IMR-90 (cell line): ENCODE measurements around the gene USP33. TPM values are rescaled to one million over a fixed set of nuclear protein-coding genes. Genes with fewer than 3 reads are reported as not detected.

Source experiments
- ATAC-seq: fragments of 200-7000 bp; cut with Tn5 transposase; 2 replicates; pipeline ENCODE4 v1.9.1; 2020; ENCODE audit warnings: low read depth, mild to moderate bottlenecking, moderate library complexity
- BruUV-seq: library from RNA; stranded (reverse); fragments of 400-500 nt; replicated peaks from 2 replicates; lab custom pipeline; 2021; lab: Mats Ljungman, UMichigan
- CTCF ChIA-PET: fragments of 300-600 bp; formaldehyde crosslinking; extraction: SDS; loops from one replicate; lab custom pipeline; 2021; ENCODE audit warnings: antibody characterized with exemption; lab: Yijun Ruan, JAX
- POLR2A ChIA-PET: fragments of 300-600 bp; sonication (Branson Sonifier 250); formaldehyde crosslinking; loops from one replicate; lab custom pipeline; 2022; ENCODE audit warnings: antibody characterized with exemption; ENCODE audit not compliant: unreplicated experiment; lab: Charles Lee
- DNase-seq: peaks from one replicate; pipeline ENCODE4 v3.0.0; 2013
- H2AFZ ChIP-seq: replicated peaks from 2 replicates; pipeline ENCODE3; 2013; ENCODE audit warnings: low read length, mild to moderate bottlenecking; ENCODE audit not compliant: poor library complexity
- H2AK5ac ChIP-seq: 2 replicates; pipeline ENCODE4 v1.6.1; 2013; ENCODE audit warnings: low read depth, low read length, inconsistent platforms
- H2AK9ac ChIP-seq: replicated peaks from 2 replicates; pipeline ENCODE3; 2013; ENCODE audit warnings: mild to moderate bottlenecking, low read depth, low read length, moderate library complexity; ENCODE audit not compliant: poor library complexity
- H2BK120ac ChIP-seq: 2 replicates; pipeline ENCODE4 v1.6.1; 2013; ENCODE audit warnings: low read depth, low read length, inconsistent platforms
- H2BK15ac ChIP-seq: 3 replicates; pipeline ENCODE4 v1.6.1; 2013; ENCODE audit warnings: low read depth, low read length, inconsistent platforms
- H2BK20ac ChIP-seq: 2 replicates; pipeline ENCODE4 v1.6.1; 2013; ENCODE audit warnings: low read depth, mild to moderate bottlenecking, inconsistent platforms, low read length, moderate library complexity
- H2BK5ac ChIP-seq: 2 replicates; pipeline ENCODE4 v1.6.1; 2013; ENCODE audit warnings: mild to moderate bottlenecking, low read depth, low read length, inconsistent platforms; ENCODE audit not compliant: poor library complexity, severe bottlenecking
- H3K14ac ChIP-seq: replicated peaks from 2 replicates; pipeline ENCODE4 v1.6.1; 2013; ENCODE audit warnings: low read depth, low read length, inconsistent platforms
- H3K18ac ChIP-seq: 2 replicates; pipeline ENCODE4 v1.6.1; 2013; ENCODE audit warnings: low read depth, low read length, control low read depth
- H3K23ac ChIP-seq: 2 replicates; pipeline ENCODE4 v1.6.1; 2013; ENCODE audit warnings: low read depth, low read length, inconsistent platforms
- H3K27ac ChIP-seq: 2 replicates; pipeline ENCODE4 v1.5.1; 2013; ENCODE audit warnings: mild to moderate bottlenecking, control low read depth, low read length; ENCODE audit not compliant: insufficient read depth
- H3K27me3 ChIP-seq: 2 replicates; pipeline ENCODE4 v1.6.1; 2013; ENCODE audit warnings: low read length; ENCODE audit not compliant: control insufficient read depth, insufficient read depth
- H3K36me3 ChIP-seq: 2 replicates; pipeline ENCODE4 v1.6.1; 2013; ENCODE audit warnings: low read length, mixed read lengths; ENCODE audit not compliant: control insufficient read depth, insufficient read depth
- H3K4ac ChIP-seq: 2 replicates; pipeline ENCODE4 v1.6.1; 2013; ENCODE audit warnings: low read depth, low read length, inconsistent platforms
- H3K4me1 ChIP-seq: 2 replicates; pipeline ENCODE4 v1.6.1; 2013; ENCODE audit warnings: low read length, mixed read lengths; ENCODE audit not compliant: control insufficient read depth, insufficient read depth
- H3K4me2 ChIP-seq: 2 replicates; pipeline ENCODE4 v1.6.1; 2013; ENCODE audit warnings: low read depth, mild to moderate bottlenecking, control low read depth, low read length, moderate library complexity
- H3K4me3 ChIP-seq: 2 replicates; pipeline ENCODE4 v1.5.1; 2013; ENCODE audit warnings: low read depth, mild to moderate bottlenecking, control low read depth, low read length, moderate library complexity; ENCODE audit not compliant: insufficient read depth
- H3K56ac ChIP-seq: 2 replicates; pipeline ENCODE4 v1.6.1; 2013; ENCODE audit warnings: low read length, inconsistent platforms; ENCODE audit not compliant: insufficient read depth; ENCODE audit errors: extremely low read depth
- H3K79me1 ChIP-seq, 2 experiments: 2 replicates each; pipeline ENCODE4 v1.6.1; 2013; ENCODE audit warnings: low read length in 2 of 2, inconsistent platforms in 1 of 2, low read depth in 1 of 2
- H3K9ac ChIP-seq: 2 replicates; pipeline ENCODE4 v1.6.1; 2013; ENCODE audit warnings: low read depth, low read length, control low read depth
- H3K9me1 ChIP-seq: 2 replicates; pipeline ENCODE4 v1.6.1; 2013; ENCODE audit warnings: low read length, inconsistent platforms; ENCODE audit not compliant: insufficient read depth
- H3K9me3 ChIP-seq: 2 replicates; pipeline ENCODE4 v1.6.1; 2013; ENCODE audit warnings: low read length; ENCODE audit not compliant: control insufficient read depth, insufficient read depth
- H4K20me1 ChIP-seq: 2 replicates; pipeline ENCODE4 v1.6.1; 2013; ENCODE audit warnings: low read length, inconsistent platforms; ENCODE audit not compliant: insufficient read depth
- H4K5ac ChIP-seq: 2 replicates; pipeline ENCODE4 v1.6.1; 2013; ENCODE audit warnings: mild to moderate bottlenecking, low read depth, low read length, control low read depth
- H4K8ac ChIP-seq, 2 experiments: 2 replicates each; pipeline ENCODE4 v1.6.1; 2013; ENCODE audit warnings: low read depth in 2 of 2, low read length in 2 of 2, control low read depth in 1 of 2, inconsistent platforms in 1 of 2
- H4K91ac ChIP-seq: 2 replicates; pipeline ENCODE4 v1.6.1; 2013; ENCODE audit warnings: low read depth, low read length, inconsistent platforms; ENCODE audit not compliant: insufficient read depth
- BHLHE40 ChIP-seq: fragments of 150-350 bp; IDR thresholded peaks from 2 replicates; pipeline ENCODE4 v1.6.1; 2016; ENCODE audit warnings: mild to moderate bottlenecking, low read depth, low read length
- CEBPB ChIP-seq: IDR thresholded peaks from 2 replicates; pipeline ENCODE4 v1.6.1; 2012; ENCODE audit warnings: low read depth, low read length, improper control_type of control experiment
- CHD1 ChIP-seq: IDR thresholded peaks from 2 replicates; pipeline ENCODE4 v1.6.1; 2012; ENCODE audit warnings: low read depth, low read length, improper control_type of control experiment
- CTCF ChIP-seq: conservative IDR thresholded peaks from 2 replicates; pipeline ENCODE4 v1.5.1; 2012; ENCODE audit warnings: mild to moderate bottlenecking, low read depth, low read length, improper control_type of control experiment
- ELK1 ChIP-seq: fragments of 150-350 bp; IDR thresholded peaks from 2 replicates; pipeline ENCODE4 v1.6.1; 2016; ENCODE audit warnings: low read depth, mild to moderate bottlenecking, low read length, moderate library complexity, borderline replicate concordance
- FOS ChIP-seq: fragments of 150-350 bp; IDR thresholded peaks from 2 replicates; pipeline ENCODE4 v1.6.1; 2016; ENCODE audit warnings: low read depth, low read length
- MAFK ChIP-seq: IDR thresholded peaks from 2 replicates; pipeline ENCODE4 v1.6.1; 2012; ENCODE audit warnings: low read depth, low read length, improper control_type of control experiment
- MAZ ChIP-seq: IDR thresholded peaks from 2 replicates; pipeline ENCODE4 v1.6.1; 2012; ENCODE audit warnings: low read depth, mild to moderate bottlenecking, low read length, improper control_type of control experiment, moderate library complexity, borderline replicate concordance
- MXI1 ChIP-seq: IDR thresholded peaks from 2 replicates; pipeline ENCODE4 v1.6.1; 2012; ENCODE audit warnings: low read depth, mild to moderate bottlenecking, low read length, moderate library complexity, borderline replicate concordance
- POLR2A ChIP-seq: IDR thresholded peaks from 2 replicates; pipeline ENCODE4 v1.6.1; 2012; ENCODE audit warnings: mild to moderate bottlenecking, low read depth, low read length
- RAD21 ChIP-seq: IDR thresholded peaks from 2 replicates; pipeline ENCODE4 v1.6.1; 2012; ENCODE audit warnings: low read length, improper control_type of control experiment
- RCOR1 ChIP-seq: IDR thresholded peaks from 2 replicates; pipeline ENCODE4 v1.6.1; 2012; ENCODE audit warnings: mild to moderate bottlenecking, low read length, improper control_type of control experiment; ENCODE audit not compliant: insufficient replicate concordance
- RFX5 ChIP-seq: IDR thresholded peaks from 2 replicates; pipeline ENCODE4 v1.8.0; 2012; ENCODE audit warnings: low read depth, mild to moderate bottlenecking, low read length, moderate library complexity
- SMC3 ChIP-seq: fragments of 150-350 bp; IDR thresholded peaks from 2 replicates; pipeline ENCODE4 v1.6.1; 2016; ENCODE audit warnings: low read depth, mild to moderate bottlenecking, antibody characterized with exemption, low read length, moderate library complexity
- WGBS, 2 experiments: methylation state at CpG; one replicate each; pipeline versions ENCODE4 v1.1.5 to v1.1.7; 2013; ENCODE audit warnings: missing lambda C conversion rate in 2 of 2; ENCODE audit not compliant: insufficient read length in 1 of 2; ENCODE audit errors: extremely low coverage in 2 of 2; 5-methylcytosine and 5-hydroxymethylcytosine counted together
- dilution Hi-C: fragments of 300-500 bp; cut with HindIII; formaldehyde crosslinking; loops from one replicate; pipeline ENCODE4 v1.14.3; 2018; ENCODE audit warnings: low sequenced_read_pairs; ENCODE audit not compliant: unreplicated experiment
- in situ Hi-C: fragments of 300-500 bp; cut with MboI; formaldehyde crosslinking; loops from 3 replicates; pipeline ENCODE4 v1.14.3; 2019; ENCODE audit warnings: low sequenced_read_pairs, inconsistent platforms, mixed read lengths
- intact Hi-C: fragments of 100-400 bp; cut with micrococcal nuclease; formaldehyde crosslinking; loops from 2 replicates; pipeline ENCODE4 v1.10.0; 2022
- polyA plus RNA-seq, 3 experiments: library from polyadenylated mRNA; depleted of rRNA; stranded (reverse); fragments of >200 nt; gene quantifications; 2 replicates each; pipeline ENCODE4 v1.2.3, GENCODE V29; 2012; ENCODE audit warnings: low replicate concordance in 1 of 3
- total RNA-seq: library from RNA; depleted of rRNA; stranded (reverse); fragments of >200 nt; gene quantifications from 2 replicates; pipeline ENCODE4 v1.2.3, GENCODE V29; 2012
- TF ChIP-seq, protein P1 (sequence below): fragments of 150-350 bp; IDR thresholded peaks from 2 replicates; pipeline ENCODE4 v1.6.1; 2017; ENCODE audit warnings: mild to moderate bottlenecking, antibody characterized with exemption, low read length, low read depth

The USP33 gene
- total and polyA plus RNA-seq, 2 of the 4 experiments (the other 2 are of a cell fraction): 33.7 to 64.5 TPM

GRCh38 chr1:77768006-77768405, 8.4 kb upstream of the USP33 start:
- no peaks in the 10 kb centered on the region for H3K27me3 ChIP-seq
- H4K8ac ChIP-seq: no peak overlapping the region
- CTCF ChIA-PET: interaction anchor here (0.6 to 1.7 kb wide), 3 partner anchors 9 to 77 kb away, joined by 3 to 4 read pairs (median 4); no protein-coding TSS in a partner anchor
- H3K9me3 ChIP-seq: no peaks in the 10 kb centered on the region
- no peak overlapping the region for H2BK20ac ChIP-seq
- H3K9ac ChIP-seq: no peak overlapping the region
- H3K36me3 ChIP-seq: no peaks in the 10 kb centered on the region
- no TSS peak for BruUV-seq
- H3K4me2 ChIP-seq: no peak overlapping the region
- in situ Hi-C loops: no loop called here
- H2AFZ ChIP-seq: no peak overlapping the region
- no peak overlapping the region for H4K91ac ChIP-seq
- no peaks in the 10 kb centered on the region for H4K20me1 ChIP-seq
- POLR2A ChIA-PET: no interaction called here
- TF ChIP-seq CTCF (no peak), FOS (no peak), POLR2A (no peak), CHD1 (no peak), BHLHE40 (no peak), SMC3 (no peak), RFX5 (no peak), RCOR1 (no peak), MAZ (no peak), CEBPB (no peak), ELK1 (no peak), RAD21 (no peak), MAFK (no peak), MXI1 (no peak)
- TF ChIP-seq, protein P1, sequence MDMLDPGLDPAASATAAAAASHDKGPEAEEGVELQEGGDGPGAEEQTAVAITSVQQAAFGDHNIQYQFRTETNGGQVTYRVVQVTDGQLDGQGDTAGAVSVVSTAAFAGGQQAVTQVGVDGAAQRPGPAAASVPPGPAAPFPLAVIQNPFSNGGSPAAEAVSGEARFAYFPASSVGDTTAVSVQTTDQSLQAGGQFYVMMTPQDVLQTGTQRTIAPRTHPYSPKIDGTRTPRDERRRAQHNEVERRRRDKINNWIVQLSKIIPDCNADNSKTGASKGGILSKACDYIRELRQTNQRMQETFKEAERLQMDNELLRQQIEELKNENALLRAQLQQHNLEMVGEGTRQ: no peak
- H3K18ac ChIP-seq: no peak overlapping the region
- no peaks in the 10 kb centered on the region for H3K79me1 ChIP-seq
- no peak overlapping the region for H2BK15ac ChIP-seq
- H3K56ac ChIP-seq: no peak overlapping the region
- no peak overlapping the region for H3K14ac ChIP-seq
- no peak overlapping the region for H3K23ac ChIP-seq
- WGBS, 2 experiments: no CpG with 5 or more reads among the region's 4 CpGs
- H2BK5ac ChIP-seq: no peak overlapping the region
- H3K9me1 ChIP-seq: 0 out of 2 replicates have a peak, but pooled peaks cover 2% of the 10 kb centered on the region
- no peak overlapping the region for H4K5ac ChIP-seq
- ATAC-seq (no peak), DNase-seq (no peak)
- H3K27ac ChIP-seq: no peak overlapping the region
- H2AK5ac ChIP-seq: no peak overlapping the region
- no peaks in the 10 kb centered on the region for H3K4me1 ChIP-seq
- H3K4me3 ChIP-seq: no peak overlapping the region
- H2BK120ac ChIP-seq: no peak overlapping the region
- no peak overlapping the region for H3K4ac ChIP-seq
- dilution Hi-C loops: no loop called here
- intact Hi-C loops: no loop called here
- H2AK9ac ChIP-seq: no peak overlapping the region
